Erythroblast (primary cell): ENCODE data around the gene LDAF1.
"Not testable (repeated sequence)": the region's sequence is repeated elsewhere in the genome, so short reads cannot be mapped to it uniquely, and the experiment has no call there.

Source experiments
- DNase-seq, 2 experiments: peaks; one replicate each; lab custom pipeline; 2025; lab: John Stamatoyannopoulos, UW
- GATA1 ChIP-seq: IDR thresholded peaks from 2 replicates; pipeline ENCODE4 v1.6.1; 2011; ENCODE audit warnings: low read depth, mild to moderate bottlenecking, control low read depth, low read length, moderate library complexity
- POLR2A ChIP-seq: IDR thresholded peaks from 2 replicates; pipeline ENCODE4 v1.6.1; 2011; ENCODE audit warnings: mild to moderate bottlenecking, low read length

The LDAF1 gene

DNA sequence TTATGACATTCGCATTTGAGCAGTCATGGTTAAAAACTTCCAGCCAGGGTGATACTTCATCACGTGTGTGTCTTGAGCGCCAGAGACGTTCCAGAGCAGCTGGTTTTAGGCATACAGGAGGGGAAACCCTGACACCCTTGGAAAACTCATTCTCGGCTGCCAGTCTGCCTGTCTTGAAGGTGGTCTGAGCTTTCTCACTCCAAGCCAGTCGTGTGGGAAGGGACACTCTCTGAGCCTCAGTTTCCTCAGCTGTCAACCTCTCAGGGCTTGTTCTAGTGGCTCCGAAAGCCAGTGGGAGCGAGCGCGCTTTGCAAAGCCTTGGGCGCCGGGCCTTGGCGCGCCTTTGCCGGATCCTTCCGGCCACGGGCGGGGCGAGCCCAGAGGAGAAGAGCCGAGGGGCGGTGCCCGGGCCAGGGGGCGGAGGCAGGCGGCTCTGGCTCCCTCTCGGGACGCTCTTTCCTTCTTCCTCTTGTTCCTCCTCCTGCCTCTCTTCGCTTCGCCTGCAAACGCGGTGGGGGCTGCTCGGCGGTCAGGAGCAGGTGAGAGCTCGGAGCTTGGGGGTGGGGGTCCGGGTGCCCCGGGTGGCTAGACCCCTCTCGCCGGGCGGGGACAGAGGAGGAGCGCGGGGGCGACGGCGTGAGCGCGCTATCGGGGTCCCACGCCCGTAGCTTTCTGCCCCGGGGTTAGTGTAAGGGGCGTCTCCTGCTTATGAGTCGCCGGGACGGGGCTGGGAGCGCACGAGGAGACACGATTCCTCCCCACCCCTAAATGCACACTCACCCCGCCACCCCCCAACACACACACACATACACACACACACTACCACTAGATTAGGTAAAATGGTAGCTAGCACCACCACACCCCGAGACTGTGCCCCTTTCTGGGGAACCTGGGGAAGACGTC lies at the start of gene LDAF1:
TSS of gene LDAF1 (plus strand) at position 467 of the 903 bp plus-strand sequence. CDS start 2,509 bp downstream, outside the sequence.
- peak; percentile 76 to 85 for DNase-seq

DNA sequence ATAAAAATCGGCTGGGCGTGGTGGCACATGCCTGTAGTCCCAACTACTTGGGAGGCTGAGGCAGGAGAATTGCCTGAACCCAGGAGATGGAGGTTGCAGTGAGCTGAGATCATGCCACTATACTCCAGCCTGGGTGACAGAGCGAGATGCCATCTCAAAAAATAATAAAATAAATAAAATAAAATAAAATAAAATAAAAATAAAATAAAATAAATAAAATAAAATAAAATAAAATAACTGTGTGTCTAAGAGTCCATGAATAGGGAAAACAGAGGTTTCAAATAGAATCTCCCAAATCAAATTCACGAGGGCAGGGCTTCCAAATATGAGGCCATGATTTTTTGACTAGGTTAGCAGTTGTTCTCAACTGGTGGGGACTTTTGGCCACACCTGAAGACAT lies 42.9 kb upstream of the LDAF1 start:
- DNase-seq, result not testable (repeated sequence)

More for the DNA sequence above, at the start of gene LDAF1:
- TF ChIP-seq POLR2A, result peak; percentile 28
- no peak for TF ChIP-seq GATA1

- no peak for DNase-seq
- TF ChIP-seq GATA1, result no peak
- no peak for TF ChIP-seq POLR2A
These were observed 42.3 kb upstream of the LDAF1 start for GRCh38 chr16:21116148-21116693.

DNA sequence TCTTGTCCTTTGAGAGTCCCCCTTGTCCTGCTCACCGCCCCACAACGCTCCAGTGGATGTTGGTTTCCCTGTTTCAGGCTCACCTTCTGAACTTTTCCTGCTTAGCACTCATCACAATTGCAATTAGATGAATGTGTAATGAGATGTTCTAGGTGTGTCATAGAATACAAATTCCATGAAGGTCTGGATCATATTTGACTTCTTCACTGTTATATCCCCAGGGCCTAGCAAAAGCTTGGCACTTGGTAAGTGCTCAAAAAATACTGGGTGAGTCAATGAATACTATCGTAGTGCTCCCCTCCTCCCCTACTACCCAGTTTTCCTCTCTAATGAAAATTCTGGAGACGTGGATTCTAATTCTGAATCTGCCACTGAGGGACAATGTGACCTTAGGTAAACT lies 40.9 kb upstream of the LDAF1 start:
- DNase-seq, result no peak
- TF ChIP-seq GATA1, result no peak
- no peak for TF ChIP-seq POLR2A

DNA sequence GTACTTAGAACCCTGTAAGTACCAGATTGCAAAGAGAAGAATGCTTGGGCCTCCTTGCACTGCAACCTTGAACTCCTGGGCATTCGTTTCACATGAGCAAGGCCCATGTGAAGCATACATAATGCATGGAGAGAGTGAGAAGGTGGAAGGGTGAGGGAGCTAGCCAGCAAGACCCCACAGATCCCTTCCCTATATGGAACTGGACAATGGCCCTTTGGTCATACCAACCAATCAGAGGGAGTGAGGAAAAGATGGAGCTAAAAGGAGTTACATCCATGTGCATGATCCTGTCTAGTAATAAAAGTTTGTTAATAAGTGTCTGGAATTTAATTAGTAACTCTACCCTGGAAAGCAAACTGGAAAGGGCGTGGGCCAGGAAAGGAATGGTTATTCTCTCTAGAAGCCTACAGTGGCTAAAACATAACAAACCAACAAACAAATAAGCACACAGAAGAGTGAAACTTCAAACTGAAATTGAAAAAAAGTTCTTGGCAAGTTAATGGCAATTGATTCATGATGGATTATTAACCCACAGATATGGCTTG lies 37.4 kb upstream of the LDAF1 start:
- TF ChIP-seq POLR2A (no peak), GATA1 (no peak)
- DNase-seq, result no peak

- TF ChIP-seq GATA1 (no peak), POLR2A (no peak)
- DNase-seq, result no peak
These were observed 33.3 kb upstream of the LDAF1 start for GRCh38 chr16:21125191-21125590.

- TF ChIP-seq GATA1 (no peak), POLR2A (no peak)
- no peak for DNase-seq
These were observed 32.0 kb upstream of the LDAF1 start for GRCh38 chr16:21126518-21126917.

DNA sequence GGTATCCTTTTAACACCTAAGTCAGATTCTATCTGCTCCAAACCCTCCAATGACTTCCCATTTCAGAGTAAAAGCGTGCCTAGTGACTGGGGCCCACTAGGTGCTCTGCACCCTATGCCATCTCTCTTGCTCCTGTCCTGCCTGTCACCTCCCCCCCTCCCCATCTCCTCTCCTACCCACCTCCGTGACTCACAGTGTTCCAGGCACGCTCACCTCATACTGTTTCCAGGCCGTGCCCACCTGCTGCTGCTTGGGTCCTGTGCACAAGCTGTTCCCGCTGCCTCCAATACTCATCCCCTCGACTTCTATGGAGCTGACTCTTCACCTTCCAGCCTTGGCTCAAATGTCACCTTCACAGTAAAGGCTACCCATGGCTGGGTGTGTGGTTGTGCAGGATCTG lies 29.5 kb upstream of the LDAF1 start:
- TF ChIP-seq POLR2A (no peak), GATA1 (no peak)
- no peak for DNase-seq

GRCh38 chr16:21130811-21131210 lies 27.7 kb upstream of the LDAF1 start:
- TF ChIP-seq POLR2A, result no peak
- DNase-seq, result no peak

DNA sequence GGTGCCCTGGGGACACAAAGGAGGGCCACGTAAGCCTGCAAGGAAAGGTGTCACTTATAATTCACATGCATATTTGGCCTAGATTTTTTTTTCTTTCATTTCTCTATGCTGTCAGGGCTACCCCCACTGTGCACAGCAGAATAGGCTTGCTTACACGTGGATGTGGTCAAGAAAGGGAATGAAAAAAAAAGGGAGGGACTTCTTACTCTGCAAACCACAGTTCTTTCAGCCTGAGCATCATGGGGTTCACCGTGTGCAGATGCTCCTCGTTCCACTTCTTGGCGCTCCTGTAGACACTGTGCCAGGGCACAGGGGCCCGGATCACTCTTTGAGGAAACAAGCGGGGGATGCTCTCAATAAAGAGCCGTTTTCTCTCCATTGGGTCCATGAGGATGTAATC lies 24.4 kb upstream of the LDAF1 start:
- DNase-seq, result no peak
- TF ChIP-seq POLR2A, result no peak
- no peak for TF ChIP-seq GATA1

DNA sequence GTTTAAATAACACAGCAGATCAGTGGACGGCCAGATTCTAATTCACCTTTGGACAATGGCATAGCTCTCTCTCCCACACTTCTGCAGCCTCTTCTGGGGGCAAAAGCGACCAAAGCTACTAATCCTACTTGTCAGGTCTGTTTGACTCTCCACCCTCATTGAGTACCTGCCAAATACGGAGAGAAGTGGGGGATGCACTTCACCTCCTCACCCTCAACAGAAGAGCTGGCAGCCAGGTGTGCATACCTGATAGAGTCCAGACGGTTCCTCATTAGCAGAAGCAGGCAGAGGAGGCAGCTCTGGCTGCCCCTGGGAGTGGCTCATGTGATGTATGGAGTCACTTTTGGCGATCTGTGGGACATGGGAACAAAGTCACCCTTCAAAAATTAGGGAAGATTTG lies 12.7 kb upstream of the LDAF1 start:
- DNase-seq, result no peak
- TF ChIP-seq POLR2A (no peak), GATA1 (no peak)

DNA sequence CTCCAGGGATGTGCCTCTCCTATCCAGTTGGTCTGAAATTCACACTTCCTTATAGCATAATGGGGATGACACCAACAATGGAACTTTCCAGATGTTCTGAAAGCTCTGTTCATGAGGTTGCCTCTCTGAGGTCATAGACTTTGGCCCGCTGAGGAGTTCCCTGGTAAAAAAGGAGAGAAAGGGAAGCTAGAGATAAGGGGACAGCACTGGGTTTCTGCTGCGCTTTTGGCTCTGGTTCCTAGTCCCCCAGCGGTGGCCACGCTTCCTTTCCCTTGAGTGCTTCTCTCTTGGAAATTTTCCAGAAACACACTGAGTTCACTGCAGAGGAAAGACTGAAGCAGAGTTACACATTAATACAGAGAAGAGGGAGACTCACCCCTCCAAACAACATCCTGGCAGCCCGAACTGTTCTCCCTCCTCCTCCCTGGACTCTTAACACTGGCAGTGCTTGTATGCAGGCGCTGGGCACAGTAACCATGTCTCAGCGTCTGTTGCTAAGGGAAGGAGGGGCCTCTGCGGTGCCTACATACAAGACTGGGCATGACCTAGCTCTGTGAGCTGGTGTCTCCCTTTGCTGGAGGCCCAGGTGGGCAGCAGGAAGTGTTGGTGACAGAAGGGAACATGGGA lies 8.0 kb upstream of the LDAF1 start, which contains the start of gene DNAH3:
TSS of gene DNAH3 (minus strand) at position 472 of the 627 bp plus-strand sequence. CDS start 527 bp downstream, outside the sequence.
- TF ChIP-seq POLR2A (no peak), GATA1 (no peak)
- DNase-seq, result no peak

DNA sequence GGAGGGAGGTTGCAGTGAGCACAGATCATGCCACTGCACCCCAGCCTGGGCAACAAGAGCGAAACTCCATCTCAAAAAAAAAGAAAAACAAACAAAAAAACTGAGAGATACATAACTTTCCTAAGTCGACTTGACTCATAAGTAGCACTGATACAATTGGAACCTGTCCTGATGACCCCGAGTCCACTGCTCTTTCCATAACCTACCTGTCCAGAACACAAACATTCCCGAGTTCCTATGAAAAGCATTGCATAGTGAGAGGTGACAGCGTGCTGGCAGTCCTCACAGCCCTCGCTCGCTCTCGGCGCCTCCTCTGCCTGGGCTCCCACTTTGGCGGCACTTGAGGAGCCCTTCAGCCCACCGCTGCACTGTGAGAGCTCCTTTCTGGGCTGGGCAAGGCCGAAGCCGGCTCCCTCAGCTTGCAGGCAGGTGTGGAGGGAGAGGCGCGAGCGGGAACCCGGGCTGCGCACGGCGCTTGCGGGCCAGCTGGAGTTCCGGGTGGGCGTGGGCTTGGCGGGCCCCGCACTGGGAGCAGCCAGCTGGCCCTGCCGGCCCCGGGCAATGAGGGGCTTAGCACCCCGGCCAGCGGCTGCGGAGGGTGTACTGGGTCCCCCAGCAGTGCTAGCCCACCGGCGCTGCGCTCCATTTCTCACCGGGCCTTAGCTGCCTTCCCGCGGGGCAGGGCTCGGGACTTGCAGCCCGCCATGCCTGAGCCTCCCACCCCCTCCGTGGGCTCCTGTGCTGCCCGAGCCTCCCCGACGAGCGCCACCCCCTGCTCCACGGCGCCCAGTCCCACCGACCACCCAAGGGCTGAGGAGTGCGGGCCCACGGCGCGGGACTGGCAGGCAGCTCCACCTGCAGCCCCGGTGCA lies 6.1 kb upstream of the LDAF1 start:
- not testable (repeated sequence) for DNase-seq

DNA sequence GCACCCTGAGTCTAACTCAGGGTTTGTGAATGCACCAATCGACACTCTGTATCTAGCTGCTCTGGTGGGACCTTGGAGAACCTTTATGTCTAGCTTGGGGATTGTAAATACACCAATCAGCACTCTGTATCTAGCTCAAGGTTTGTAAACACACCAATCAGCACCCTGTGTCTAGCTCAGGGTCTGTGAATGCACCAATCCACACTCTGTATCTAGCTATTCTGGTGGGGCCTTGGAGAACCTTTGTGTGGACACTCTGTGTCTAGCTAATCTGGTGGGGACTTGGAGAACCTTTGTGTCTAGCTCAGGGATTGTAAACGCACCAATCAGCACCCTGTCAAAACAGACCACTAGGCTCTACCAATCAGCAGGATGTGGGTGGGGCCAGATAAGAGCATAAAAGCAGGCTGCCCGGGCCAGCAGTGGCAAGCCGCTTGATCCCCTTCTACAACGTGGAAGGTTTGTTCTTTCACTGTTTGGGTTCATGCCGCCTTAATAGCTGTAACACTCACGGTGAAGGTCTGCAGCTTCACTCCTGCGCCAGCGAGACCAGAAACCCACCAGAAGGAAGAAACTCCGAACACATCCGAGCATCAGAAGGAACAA lies 5.2 kb upstream of the LDAF1 start:
- DNase-seq, result not testable (repeated sequence)

GRCh38 chr16:21156011-21156410 lies 2.5 kb upstream of the LDAF1 start:
- DNase-seq, result not testable (repeated sequence)
